GM19467 (cell line): Measurements from ENCODE around the gene PPARG.
A peak's percentile ranks its signal among the peaks of the same experiment; 100 is the strongest.
"Not testable (repeated sequence)": the region's sequence is repeated elsewhere in the genome, so short reads cannot be mapped to it uniquely, and the experiment has no call there.

ENCODE experiments used
- ATAC-seq: cut with Tn5 transposase; IDR thresholded peaks from one replicate; pipeline ENCODE4 v1.9.1; 2021; ENCODE audit warnings: mild to moderate bottlenecking, moderate library complexity; ENCODE audit not compliant: unreplicated experiment

Gene PPARG

GRCh38 chr3:12278566-12278965 lies 10.3 kb upstream of the PPARG start:
- no peak for ATAC-seq

DNA sequence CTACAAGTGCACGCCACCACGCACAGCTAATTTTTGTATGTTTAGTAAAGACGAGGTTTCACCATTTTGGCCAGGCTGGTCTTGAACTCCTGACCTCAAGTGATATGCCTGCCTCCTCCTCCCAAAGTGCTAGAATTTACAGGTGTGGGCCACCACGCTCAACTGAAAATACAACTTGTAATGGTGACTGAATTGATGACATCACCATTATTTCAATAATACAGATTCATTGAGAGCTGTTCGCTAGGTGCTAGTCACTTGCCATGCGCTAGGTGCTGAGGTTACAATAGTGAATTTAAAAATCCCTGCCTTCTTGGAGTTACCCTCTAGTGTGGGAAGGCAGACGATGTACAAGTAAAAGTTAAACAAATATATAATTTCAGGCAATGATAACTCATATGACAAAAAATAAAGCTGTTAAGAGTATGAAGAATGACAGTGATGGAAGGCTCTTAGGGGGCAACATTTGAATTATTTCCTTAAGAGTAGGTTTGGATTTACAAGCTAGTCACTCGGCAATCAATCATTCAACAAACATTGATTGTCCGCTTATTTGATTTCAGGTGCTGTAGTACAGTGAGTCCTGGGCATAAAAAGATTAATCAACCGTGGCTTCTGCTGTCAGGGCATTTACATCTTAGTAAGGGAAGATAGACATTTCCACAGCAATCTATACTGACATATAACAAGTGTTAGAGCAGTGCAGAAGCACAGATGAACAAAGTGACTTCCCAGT lies 9.1 kb upstream of the PPARG start:
- ATAC-seq, result no peak

DNA sequence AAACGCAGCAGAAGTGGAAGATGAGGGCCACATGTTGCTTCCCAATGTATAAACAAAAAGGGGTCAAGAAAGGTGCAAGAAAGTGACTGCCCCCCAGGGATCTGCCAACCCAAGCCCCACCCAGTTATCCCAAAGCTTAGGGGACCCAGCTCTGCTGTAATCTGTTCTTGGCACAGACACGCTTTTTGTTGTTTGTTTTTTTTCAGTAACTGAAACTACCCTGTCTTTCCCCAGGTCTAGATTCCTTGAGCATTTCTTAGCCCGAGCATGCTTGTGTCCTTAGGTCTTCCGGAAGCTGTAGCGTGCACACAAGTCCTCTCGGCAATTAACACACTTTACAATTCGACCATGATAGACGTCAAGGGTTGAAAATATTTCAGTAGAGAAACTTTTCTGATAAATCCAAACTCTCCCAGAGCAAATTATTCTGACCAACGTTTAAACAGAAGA lies 8.5 kb upstream of the PPARG start:
- ATAC-seq, result no peak

DNA sequence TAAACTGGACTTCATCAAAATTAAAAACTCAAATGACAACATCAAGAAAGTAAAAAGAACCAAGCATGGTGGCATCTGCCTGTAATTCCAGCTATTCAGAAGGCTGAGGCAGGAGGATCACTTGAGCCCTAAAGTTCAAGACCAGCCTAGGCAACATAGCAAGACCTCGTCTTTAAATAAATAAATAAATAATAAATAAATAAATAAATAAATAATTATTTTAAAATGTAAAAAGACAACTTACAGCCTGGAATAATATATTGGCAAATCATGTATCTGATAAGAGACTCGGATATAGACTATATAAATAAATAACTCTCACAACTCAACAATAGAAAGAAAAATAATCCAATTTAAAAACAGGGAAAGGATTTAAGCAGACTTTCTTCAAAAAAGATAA lies 4.3 kb upstream of the PPARG start:
- ATAC-seq, result no peak

GRCh38 chr3:12285003-12285555 lies 3.8 kb upstream of the PPARG start:
- no peak for ATAC-seq

- ATAC-seq, result not testable (repeated sequence)
Measured at GRCh38 chr3:12285779-12286178, 3.1 kb upstream of the PPARG start.

- no peak for ATAC-seq
Measured at GRCh38 chr3:12286504-12286903, 2.4 kb upstream of the PPARG start.

DNA sequence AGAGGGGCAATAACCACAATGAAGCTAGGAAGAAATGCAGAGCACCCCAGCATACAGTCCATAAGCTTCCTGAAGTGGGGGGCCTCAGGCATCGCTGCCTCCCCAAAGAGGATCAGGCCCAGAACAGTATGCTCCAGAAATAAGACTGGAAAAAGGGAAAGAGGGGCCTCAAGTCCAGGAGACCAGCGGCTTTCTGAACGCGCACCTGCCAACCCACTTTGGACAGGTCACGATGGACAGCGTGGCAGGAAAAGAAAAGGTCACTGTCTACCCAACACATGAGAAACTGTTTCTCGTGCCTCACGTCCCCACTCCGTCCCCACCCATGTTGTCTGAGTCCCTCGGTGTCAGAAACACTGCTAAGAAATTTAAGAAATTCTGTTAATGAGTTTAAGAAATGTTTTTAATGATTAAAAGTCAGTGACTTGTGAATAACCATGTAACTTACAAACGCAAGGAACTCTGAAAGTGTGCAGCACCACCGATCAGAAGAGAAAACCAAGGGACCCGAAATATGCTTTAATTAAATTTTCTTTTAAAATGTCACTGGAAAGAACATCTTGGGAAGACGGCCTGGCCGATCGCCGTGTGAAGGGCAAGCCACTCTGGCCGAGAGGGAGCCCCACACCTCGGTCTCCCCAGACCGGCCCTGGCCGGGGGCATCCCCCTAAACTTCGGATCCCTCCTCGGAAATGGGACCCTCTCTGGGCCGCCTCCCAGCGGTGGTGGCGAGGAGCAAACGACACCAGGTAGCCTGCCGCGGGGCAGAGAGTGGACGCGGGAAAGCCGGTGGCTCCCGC lies 1.7 kb upstream of the PPARG start:
- peak; percentile 42 for ATAC-seq

GRCh38 chr3:12287727-12288181 lies 1.1 kb upstream of the PPARG start:
- ATAC-seq, result peak; percentile 47

GRCh38 chr3:12289524-12289923 lies 654 bp downstream of the PPARG start:
- no peak for ATAC-seq

DNA sequence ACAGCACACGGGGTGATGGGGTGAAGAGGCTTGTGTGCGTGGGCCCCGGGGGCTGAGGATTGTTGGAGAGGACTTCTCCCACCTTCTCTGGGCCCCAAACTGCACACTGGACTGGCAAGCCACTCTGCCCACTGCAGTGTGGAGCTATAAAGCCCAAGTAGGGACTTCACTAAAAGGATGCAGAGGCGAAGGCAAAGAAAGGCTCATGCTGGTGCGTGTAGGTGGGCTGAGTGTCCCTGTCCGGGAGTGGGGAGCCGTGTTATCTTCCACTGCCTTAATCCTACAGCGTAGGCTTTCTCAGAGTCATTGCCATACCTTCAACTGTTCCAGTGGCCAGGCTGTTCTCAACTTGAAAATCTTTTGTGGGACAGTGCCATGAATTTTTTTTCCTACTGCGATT lies 3.9 kb downstream of the PPARG start:
- ATAC-seq, result no peak

DNA sequence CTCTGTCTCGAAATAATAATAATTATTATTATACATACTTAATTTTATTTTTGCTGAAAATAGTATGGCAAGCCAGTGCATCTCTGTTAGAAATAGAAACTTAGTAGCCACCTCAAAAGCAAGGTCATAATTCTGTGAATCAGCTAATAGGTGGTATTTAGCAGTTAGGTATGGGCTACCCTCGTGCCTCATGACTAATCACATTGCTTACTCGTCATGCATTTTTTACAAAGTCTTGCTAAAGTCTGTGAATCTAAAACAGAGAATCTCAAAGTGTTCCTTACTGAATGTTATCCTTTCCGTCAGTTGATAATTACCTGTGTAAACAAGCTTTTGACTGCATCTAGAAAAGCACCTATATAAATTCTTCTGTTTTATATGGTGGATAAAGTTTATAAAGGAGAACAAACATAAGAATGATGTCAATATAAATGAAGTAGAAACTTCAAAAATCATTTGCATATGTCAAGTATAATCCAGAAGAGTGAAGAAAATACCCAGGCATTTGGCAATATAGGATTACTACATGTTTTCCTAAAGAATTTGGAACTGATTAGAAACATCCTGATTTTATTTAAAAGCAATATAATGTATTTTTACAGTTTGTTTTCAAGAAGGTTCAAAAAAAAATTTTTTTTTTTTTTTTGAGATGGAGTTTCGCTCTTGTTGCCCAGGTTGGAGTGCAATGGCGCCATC lies 6.2 kb downstream of the PPARG start:
- ATAC-seq, result no peak

GRCh38 chr3:12296511-12296910 lies 7.6 kb downstream of the PPARG start:
- ATAC-seq, result no peak

GRCh38 chr3:12299026-12299425 lies 10.2 kb downstream of the PPARG start:
- no peak for ATAC-seq

DNA sequence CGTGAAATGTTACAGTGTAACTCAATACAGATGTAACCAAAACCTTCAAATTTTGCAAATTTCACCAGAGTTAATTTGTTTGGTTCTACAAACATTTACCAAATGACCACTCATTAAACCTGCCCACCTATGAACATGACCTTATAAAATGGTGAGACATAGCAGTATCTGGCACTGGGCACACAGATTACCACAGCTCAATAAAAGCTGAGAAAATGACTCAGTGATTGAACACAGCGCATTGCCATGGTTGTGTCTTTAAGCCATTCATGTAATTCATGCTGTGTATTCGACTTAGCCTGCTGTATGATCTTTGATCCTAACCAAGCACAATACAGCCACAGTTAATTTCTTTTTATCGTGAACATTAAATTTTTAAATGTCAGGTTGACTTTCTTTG lies 11.3 kb downstream of the PPARG start:
- no peak for ATAC-seq

DNA sequence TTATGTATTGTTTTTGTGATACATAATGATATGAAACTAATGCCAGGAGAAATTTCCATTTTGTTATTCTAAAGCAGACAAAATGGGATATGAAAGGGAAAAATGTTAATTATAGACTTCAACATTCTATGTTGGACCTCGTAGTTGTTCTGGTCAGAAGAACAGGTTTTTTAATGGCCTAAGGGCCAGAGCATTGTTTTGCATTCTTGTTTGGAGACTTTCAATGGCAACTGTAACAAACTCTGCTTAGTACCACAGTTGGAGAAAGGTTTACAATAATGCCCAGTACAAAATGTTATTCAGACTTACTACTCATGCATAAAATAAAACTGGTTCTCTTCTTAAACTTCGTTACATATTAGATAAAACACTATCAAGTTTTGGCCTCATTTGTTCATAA lies 12.2 kb downstream of the PPARG start:
- no peak for ATAC-seq

DNA sequence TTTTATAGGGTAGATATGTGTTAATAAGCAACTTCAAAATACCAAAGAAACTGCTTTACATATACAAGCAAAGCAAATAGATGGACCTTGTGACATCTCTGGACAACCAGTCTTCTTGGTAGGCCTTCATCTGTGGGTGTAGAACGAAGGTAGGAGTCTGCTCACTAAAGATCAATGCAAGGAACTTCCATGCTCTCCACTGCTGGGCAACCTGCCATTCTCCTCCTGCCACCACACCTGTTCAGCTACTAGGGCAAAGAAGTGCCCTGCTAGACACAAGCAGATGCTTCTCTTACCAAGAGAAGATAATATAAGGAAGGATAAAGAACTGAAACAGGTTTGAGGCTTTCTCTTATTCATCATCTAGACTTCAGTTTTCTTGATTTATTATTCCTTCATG lies 12.6 kb downstream of the PPARG start:
- ATAC-seq, result no peak

GRCh38 chr3:12302564-12302963 lies 13.7 kb downstream of the PPARG start:
- no peak for ATAC-seq

DNA sequence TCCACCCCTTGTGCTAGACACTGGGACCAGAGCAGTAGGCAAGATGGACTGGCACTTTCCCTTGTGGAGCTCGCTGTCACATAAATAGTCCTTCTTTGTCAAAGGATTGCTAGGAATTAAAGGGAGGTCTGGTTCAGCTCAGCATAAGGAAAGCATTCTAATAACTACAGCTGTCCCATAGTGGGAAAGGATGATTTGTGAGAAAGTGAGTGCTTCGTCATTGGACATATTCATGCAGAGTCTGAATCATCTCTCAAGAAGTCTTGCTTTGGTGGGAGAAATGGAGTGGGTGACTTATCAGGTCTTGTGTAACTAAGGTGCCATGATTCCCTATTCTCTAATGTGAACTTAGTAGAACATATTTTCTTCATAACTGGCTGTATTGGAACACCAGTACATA lies 14.7 kb downstream of the PPARG start:
- no peak for ATAC-seq

DNA sequence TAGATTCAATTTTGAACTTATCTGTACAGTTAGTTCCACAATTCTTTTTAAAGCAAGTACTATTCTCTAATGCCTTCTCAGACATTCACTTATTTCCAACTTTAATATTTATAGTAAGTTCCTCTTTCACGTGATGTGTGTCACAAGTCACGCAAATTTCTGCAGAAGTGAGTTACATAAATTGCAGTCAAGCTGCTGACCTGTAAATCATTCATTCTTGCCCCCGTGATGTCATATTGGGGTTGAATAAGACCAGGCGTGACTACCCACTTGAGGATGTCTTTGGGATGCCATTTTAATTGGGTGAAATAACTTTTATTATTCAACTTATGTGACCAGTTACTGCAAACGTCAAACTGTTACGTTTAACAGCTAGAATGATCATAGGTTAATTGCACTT lies 15.1 kb downstream of the PPARG start:
- no peak for ATAC-seq

- no peak for ATAC-seq
Measured at GRCh38 chr3:12307136-12307535, 18.3 kb downstream of the PPARG start.
